Endodermal cell (in vitro differentiated cells): ENCODE measurements around the gene FGF14. TPM values are rescaled to one million over a fixed set of nuclear protein-coding genes. Genes with fewer than 3 reads are reported as not detected.

Experiments
- DNase-seq: peaks from one replicate; pipeline ENCODE4 v3.0.0-alpha.2; 2017
- H3K27ac ChIP-seq: 2 replicates; pipeline ENCODE4 v1.5.1; 2013; ENCODE audit warnings: mild to moderate bottlenecking, low read depth, low read length, moderate library complexity
- H3K27me3 ChIP-seq: 2 replicates; pipeline ENCODE4 v1.6.1; 2013; ENCODE audit warnings: mild to moderate bottlenecking, low read length, moderate library complexity; ENCODE audit not compliant: insufficient read depth, control insufficient read depth, poor library complexity, severe bottlenecking
- H3K36me3 ChIP-seq: 2 replicates; pipeline ENCODE4 v1.7.0; 2013; ENCODE audit warnings: mild to moderate bottlenecking, low read length, moderate library complexity; ENCODE audit not compliant: control insufficient read depth, insufficient read depth
- H3K4me1 ChIP-seq: one replicate; pipeline ENCODE4 v1.7.0; 2013; ENCODE audit warnings: low read length; ENCODE audit not compliant: control insufficient read depth, insufficient read depth
- H3K4me3 ChIP-seq: 2 replicates; pipeline ENCODE4 v1.5.1; 2013; ENCODE audit warnings: mild to moderate bottlenecking, low read length, moderate library complexity
- H3K9ac ChIP-seq: 2 replicates; pipeline ENCODE4 v1.6.1; 2013; ENCODE audit warnings: mild to moderate bottlenecking, low read length, moderate library complexity; ENCODE audit not compliant: poor library complexity, severe bottlenecking; ENCODE audit errors: extremely low read depth
- H3K9me3 ChIP-seq: 2 replicates; pipeline ENCODE4 v1.6.1; 2013; ENCODE audit warnings: mild to moderate bottlenecking, low read length, moderate library complexity; ENCODE audit not compliant: control insufficient read depth
- H3K27ac Mint-ChIP-seq: 2 replicates; pipeline ENCODE4 v1.8.0; 2020; ENCODE audit warnings: mixed read lengths
- H3K27me3 Mint-ChIP-seq: 2 replicates; pipeline ENCODE4 v1.8.0; 2021; ENCODE audit warnings: mild to moderate bottlenecking, mixed read lengths; ENCODE audit not compliant: insufficient read depth
- H3K36me3 Mint-ChIP-seq: 2 replicates; pipeline ENCODE4 v1.8.0; 2020; ENCODE audit warnings: low read depth, mixed read lengths
- H3K4me1 Mint-ChIP-seq: 2 replicates; pipeline ENCODE4 v1.8.0; 2020; ENCODE audit warnings: mixed read lengths
- H3K4me3 Mint-ChIP-seq: 2 replicates; pipeline ENCODE4 v1.8.0; 2020; ENCODE audit warnings: mild to moderate bottlenecking, moderate library complexity, mixed read lengths
- H3K9me3 Mint-ChIP-seq: 2 replicates; pipeline ENCODE4 v1.8.0; 2020; ENCODE audit warnings: mild to moderate bottlenecking, mixed read lengths
- WGBS, 2 experiments: methylation state at CpG; one replicate each; pipeline versions ENCODE4 v1.1.5 to v1.1.7; 2013; ENCODE audit warnings: missing lambda C conversion rate in 2 of 2, mixed read lengths in 1 of 2; ENCODE audit not compliant: insufficient coverage in 1 of 2, insufficient read length in 1 of 2; 5-methylcytosine and 5-hydroxymethylcytosine counted together
- total RNA-seq, 2 donors: library from RNA; stranded (reverse); fragmentation: NEBNext Ultra II Directional in 1 of 2; extraction: Animal tissue kit (Norgen Biotek cat#: 25700) in 1 of 2; gene quantifications; 2 replicates in 1 of 2; 3 replicates in 1 of 2; pipeline ENCODE4 v1.2.1, GENCODE V29; 2021
- TF ChIP-seq, protein P1 (sequence below): fragments of 200-600 bp; sonication (generic); conservative IDR thresholded peaks from 2 replicates; pipeline ENCODE4 v1.5.0; 2021; ENCODE audit warnings: antibody characterized with exemption, mild to moderate bottlenecking

Gene FGF14
- total RNA-seq, 2 donors from 2014 or later, result 0.15 to 0.26 TPM

DNA sequence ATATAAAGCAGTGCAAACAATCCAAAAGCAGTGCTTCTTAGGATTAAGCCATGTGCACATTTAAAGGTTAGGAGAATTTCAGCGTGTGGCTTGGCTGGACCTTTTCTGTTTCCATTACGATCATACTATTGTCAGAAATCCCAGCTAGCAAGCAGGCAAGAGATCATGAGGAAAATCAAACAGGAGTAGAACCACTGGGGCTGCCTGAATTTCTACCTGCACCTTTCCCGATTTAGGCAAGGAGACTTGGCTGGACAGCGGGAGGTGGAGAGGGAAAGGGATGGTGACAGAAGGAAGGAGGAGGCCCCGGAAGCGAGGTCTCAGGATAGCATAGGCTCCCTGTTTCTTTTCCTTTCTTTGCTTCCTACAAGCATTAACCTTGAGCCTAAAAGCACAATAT lies 102.5 kb downstream of the FGF14 start:
- no peaks in the 10 kb centered on the region for H3K4me1 Mint-ChIP-seq
- no peak overlapping the region for H3K27ac Mint-ChIP-seq
- no peaks in the 10 kb centered on the region for H3K36me3 Mint-ChIP-seq
- WGBS, 2 experiments, result 93 to 100% methylated on average over 2 to 6 of the region's 6 CpGs
- H3K4me3 Mint-ChIP-seq, result no peak overlapping the region
- no peaks in the 10 kb centered on the region for H3K9me3 Mint-ChIP-seq
- H3K27ac ChIP-seq, result no peak overlapping the region
- no peaks in the 10 kb centered on the region for H3K27me3 Mint-ChIP-seq
- TF ChIP-seq, protein P1, sequence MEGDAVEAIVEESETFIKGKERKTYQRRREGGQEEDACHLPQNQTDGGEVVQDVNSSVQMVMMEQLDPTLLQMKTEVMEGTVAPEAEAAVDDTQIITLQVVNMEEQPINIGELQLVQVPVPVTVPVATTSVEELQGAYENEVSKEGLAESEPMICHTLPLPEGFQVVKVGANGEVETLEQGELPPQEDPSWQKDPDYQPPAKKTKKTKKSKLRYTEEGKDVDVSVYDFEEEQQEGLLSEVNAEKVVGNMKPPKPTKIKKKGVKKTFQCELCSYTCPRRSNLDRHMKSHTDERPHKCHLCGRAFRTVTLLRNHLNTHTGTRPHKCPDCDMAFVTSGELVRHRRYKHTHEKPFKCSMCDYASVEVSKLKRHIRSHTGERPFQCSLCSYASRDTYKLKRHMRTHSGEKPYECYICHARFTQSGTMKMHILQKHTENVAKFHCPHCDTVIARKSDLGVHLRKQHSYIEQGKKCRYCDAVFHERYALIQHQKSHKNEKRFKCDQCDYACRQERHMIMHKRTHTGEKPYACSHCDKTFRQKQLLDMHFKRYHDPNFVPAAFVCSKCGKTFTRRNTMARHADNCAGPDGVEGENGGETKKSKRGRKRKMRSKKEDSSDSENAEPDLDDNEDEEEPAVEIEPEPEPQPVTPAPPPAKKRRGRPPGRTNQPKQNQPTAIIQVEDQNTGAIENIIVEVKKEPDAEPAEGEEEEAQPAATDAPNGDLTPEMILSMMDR, result no peak
- no peak overlapping the region for H3K4me3 ChIP-seq
- H3K36me3 ChIP-seq, result no peaks in the 10 kb centered on the region
- no peaks in the 10 kb centered on the region for H3K9me3 ChIP-seq
- no peak overlapping the region for H3K9ac ChIP-seq
- no peaks in the 10 kb centered on the region for H3K4me1 ChIP-seq
- no peaks in the 10 kb centered on the region for H3K27me3 ChIP-seq
- DNase-seq, result no peak

DNA sequence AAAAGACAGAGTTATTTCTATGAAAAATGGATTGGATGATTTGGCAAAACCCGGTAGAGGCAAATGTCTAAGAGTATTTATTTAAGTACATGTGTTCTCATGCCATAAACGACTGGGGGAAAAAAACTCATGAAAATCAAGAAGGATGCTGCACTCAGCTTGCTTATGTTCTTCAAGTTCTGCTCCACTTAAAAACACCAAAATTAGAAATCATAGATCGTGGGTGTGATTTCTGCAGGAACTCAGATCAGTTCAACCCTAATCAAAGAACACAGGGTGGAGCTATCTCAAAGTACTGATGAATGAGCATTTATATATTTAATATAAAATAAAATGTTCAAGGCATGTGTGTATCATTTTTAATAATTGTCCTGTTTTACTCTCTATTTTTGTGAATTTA lies 103.8 kb downstream of the FGF14 start:
- 90 to 94% methylated on average over 2 to 3 of the region's 3 CpGs for WGBS, 2 experiments
- TF ChIP-seq, protein P1, result no peak
- Mint-ChIP-seq H3K9me3 (no peaks in the 10 kb centered on the region), H3K27me3 (no peaks in the 10 kb centered on the region), H3K4me3 (no peak overlapping the region), H3K36me3 (no peaks in the 10 kb centered on the region), H3K4me1 (no peaks in the 10 kb centered on the region), H3K27ac (no peak overlapping the region)
- Histone ChIP-seq H3K4me1 (no peaks in the 10 kb centered on the region), H3K9ac (no peak overlapping the region), H3K27me3 (no peaks in the 10 kb centered on the region), H3K36me3 (no peaks in the 10 kb centered on the region), H3K27ac (no peak overlapping the region), H3K9me3 (no peaks in the 10 kb centered on the region), H3K4me3 (no peak overlapping the region)
- no peak for DNase-seq

DNA sequence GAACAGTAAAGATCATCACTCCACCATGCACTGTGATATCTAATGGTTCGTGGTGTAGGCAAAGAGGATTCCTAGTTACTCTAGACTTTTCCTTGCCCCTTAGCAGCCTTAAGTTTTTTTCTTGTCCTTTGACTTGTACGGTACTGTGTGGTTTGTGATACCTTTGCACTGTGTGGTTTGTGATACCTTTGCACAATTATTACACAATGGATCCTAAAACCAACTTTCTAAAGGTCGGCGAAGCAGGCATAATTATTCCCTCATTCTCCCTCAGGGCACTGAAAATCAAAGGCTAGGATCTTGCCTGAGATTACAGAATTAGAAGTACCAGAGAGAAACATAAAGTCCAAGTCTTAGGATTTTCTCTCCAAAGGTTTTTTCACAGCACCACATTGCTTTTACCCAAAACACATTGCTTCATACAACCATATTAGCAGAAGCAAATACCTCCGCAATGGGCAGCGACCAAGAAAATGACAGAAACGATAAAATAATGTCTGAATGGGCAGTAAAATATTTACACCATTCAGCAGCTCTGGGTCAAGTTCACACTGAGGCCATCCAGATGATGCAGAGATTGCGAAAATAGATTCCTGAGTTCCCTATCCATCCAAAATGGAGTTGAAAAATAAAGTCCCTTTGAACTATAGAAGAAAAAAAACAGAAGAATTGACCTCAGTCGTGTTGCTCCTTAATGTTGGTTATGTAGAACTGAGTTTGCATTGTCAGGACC lies 106.4 kb downstream of the FGF14 start:
- H3K27ac Mint-ChIP-seq, result no peak overlapping the region
- Histone ChIP-seq H3K36me3 (no peaks in the 10 kb centered on the region), H3K4me1 (peaks cover under 1% of the 10 kb centered on the region), H3K27ac (no peak overlapping the region), H3K27me3 (no peaks in the 10 kb centered on the region), H3K4me3 (no peak overlapping the region), H3K9ac (no peak overlapping the region), H3K9me3 (no peaks in the 10 kb centered on the region)
- H3K36me3 Mint-ChIP-seq, result no peaks in the 10 kb centered on the region
- DNase-seq, result no peak
- TF ChIP-seq, protein P1, result no peak
- H3K4me3 Mint-ChIP-seq, result no peak overlapping the region
- no peaks in the 10 kb centered on the region for H3K4me1 Mint-ChIP-seq
- no peaks in the 10 kb centered on the region for H3K9me3 Mint-ChIP-seq
- 73 to 89% methylated on average over 3 to 8 of the region's 9 CpGs for WGBS, 2 experiments
- H3K27me3 Mint-ChIP-seq, result no peaks in the 10 kb centered on the region
